MM.1S (cell line): ENCODE measurements around the gene ANKRD1.

Experiments
- DNase-seq: peaks from one replicate; pipeline ENCODE4 v3.0.0-alpha.2; 2015
- H2AFZ ChIP-seq: fragments of 300-600 bp; sonication (generic); 2 replicates; pipeline ENCODE4 v1.6.0; 2016; ENCODE audit warnings: antibody characterized with exemption, low read length
- H3F3A ChIP-seq: fragments of 300-600 bp; sonication (generic); 2 replicates; pipeline ENCODE4 v1.6.1; 2016; ENCODE audit warnings: mild to moderate bottlenecking, antibody characterized with exemption, low read length, moderate library complexity, mixed read lengths; ENCODE audit not compliant: insufficient read depth
- H3K27ac ChIP-seq: fragments of 300-600 bp; sonication (generic); 2 replicates; pipeline ENCODE4 v1.5.1; 2016; ENCODE audit warnings: mild to moderate bottlenecking, low read length
- H3K27me3 ChIP-seq: fragments of 300-600 bp; sonication (generic); replicated peaks from 2 replicates; pipeline ENCODE4 v1.6.0; 2016; ENCODE audit warnings: low read length; ENCODE audit not compliant: insufficient read depth
- H3K36me3 ChIP-seq: fragments of 300-600 bp; sonication (generic); replicated peaks from 2 replicates; pipeline ENCODE4 v1.6.1; 2016; ENCODE audit warnings: mild to moderate bottlenecking, low read length, mixed read lengths; ENCODE audit not compliant: insufficient read depth
- H3K4me1 ChIP-seq: fragments of 300-600 bp; sonication (generic); 2 replicates; pipeline ENCODE4 v1.6.1; 2016; ENCODE audit warnings: low read length, mixed read lengths
- H3K4me2 ChIP-seq: fragments of 300-600 bp; sonication (generic); 2 replicates; pipeline ENCODE4 v1.6.0; 2016; ENCODE audit warnings: low read depth, low read length
- H3K4me3 ChIP-seq: fragments of 300-600 bp; sonication (generic); 2 replicates; pipeline ENCODE4 v1.5.1; 2016; ENCODE audit warnings: low read length, mixed read lengths
- H3K79me2 ChIP-seq: fragments of 300-600 bp; sonication (generic); 2 replicates; pipeline ENCODE4 v1.6.1; 2016; ENCODE audit warnings: mixed run types, low read length, mixed read lengths
- H3K9ac ChIP-seq: fragments of 300-600 bp; sonication (generic); 2 replicates; pipeline ENCODE4 v1.6.1; 2016; ENCODE audit warnings: low read length, mixed read lengths
- H3K9me2 ChIP-seq: fragments of 300-600 bp; sonication (generic); replicated peaks from 2 replicates; pipeline ENCODE4 v1.6.1; 2016; ENCODE audit warnings: mild to moderate bottlenecking, low read length, mixed read lengths; ENCODE audit not compliant: insufficient read depth
- H3K9me3 ChIP-seq: fragments of 300-600 bp; sonication (generic); replicated peaks from 2 replicates; pipeline ENCODE4 v1.6.1; 2016; ENCODE audit warnings: mild to moderate bottlenecking, low read length, mixed read lengths; ENCODE audit not compliant: insufficient read depth
- H4K20me1 ChIP-seq: fragments of 300-600 bp; sonication (generic); 2 replicates; pipeline ENCODE4 v1.6.1; 2016; ENCODE audit warnings: mild to moderate bottlenecking, low read length, moderate library complexity, mixed read lengths; ENCODE audit not compliant: insufficient read depth
- EZH2 ChIP-seq: fragments of 300-600 bp; sonication (generic); optimal IDR thresholded peaks from 2 replicates; pipeline ENCODE3; 2017; ENCODE audit warnings: low read depth, mild to moderate bottlenecking, antibody characterized with exemption, low read length, mixed read lengths
- EZH2phosphoT487 ChIP-seq: fragments of 300-600 bp; sonication (generic); IDR thresholded peaks from 2 replicates; pipeline ENCODE4 v1.6.1; 2018; ENCODE audit warnings: antibody characterized with exemption, low read length
- TF ChIP-seq, protein P1 (sequence below): fragments of 300-600 bp; sonication (generic); IDR thresholded peaks from 2 replicates; pipeline ENCODE4 v1.5.1; 2016; ENCODE audit warnings: antibody characterized with exemption, low read length, mixed read lengths

Gene ANKRD1

DNA sequence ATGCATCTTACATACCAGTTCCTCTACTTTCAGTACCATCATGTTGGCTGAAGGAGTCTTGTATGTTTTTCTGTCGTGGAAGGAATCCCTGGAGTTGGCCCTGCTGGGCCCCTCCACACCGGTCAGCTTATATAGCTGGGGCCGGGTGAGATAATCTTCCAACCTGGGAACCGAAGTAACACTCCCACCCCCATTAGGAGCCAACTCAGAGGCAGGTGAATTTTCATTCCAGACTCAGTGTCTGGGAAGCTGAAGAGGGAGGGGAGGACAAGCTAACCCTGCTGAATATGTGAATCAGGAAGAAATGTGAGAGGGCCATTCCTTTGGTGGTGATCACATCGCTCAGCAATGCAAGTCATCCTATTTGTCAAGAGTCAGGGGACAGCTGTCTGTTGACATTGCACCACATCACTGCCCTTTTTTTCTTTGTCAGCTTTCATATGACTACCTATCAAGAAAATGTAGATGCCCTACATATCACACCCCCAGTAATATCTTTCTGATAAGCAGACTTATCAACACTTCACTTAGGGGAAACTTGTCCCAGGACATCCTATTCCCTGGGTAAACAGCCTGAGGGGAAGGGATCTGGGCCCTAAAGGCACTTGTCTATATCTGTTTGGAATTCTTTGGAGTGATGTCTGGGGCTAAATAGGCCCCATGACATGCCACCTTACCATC, at the start of gene ANKRD1:
ANKRD1 (minus strand) TSS at position 102 of the 681 bp plus-strand sequence; CDS start at position 42, 60 bp downstream.
- Histone ChIP-seq H3K9ac (no peak within 1 kb of the TSS), H3F3A (no peaks in the 10 kb centered on the region), H2AFZ (no peak within 1 kb of the TSS), H3K27me3 (no peaks in the 10 kb centered on the region), H4K20me1 (no peaks in the 10 kb centered on the region), H3K79me2 (no peaks in the 10 kb centered on the region), H3K36me3 (no peaks in the 10 kb centered on the region), H3K9me3 (no peaks in the 10 kb centered on the region), H3K27ac (no peak within 1 kb of the TSS), H3K4me1 (no peaks in the 10 kb centered on the region), H3K4me3 (no peak within 1 kb of the TSS), H3K4me2 (no peak within 1 kb of the TSS), H3K9me2 (no peaks in the 10 kb centered on the region)
- TF ChIP-seq, protein P1, sequence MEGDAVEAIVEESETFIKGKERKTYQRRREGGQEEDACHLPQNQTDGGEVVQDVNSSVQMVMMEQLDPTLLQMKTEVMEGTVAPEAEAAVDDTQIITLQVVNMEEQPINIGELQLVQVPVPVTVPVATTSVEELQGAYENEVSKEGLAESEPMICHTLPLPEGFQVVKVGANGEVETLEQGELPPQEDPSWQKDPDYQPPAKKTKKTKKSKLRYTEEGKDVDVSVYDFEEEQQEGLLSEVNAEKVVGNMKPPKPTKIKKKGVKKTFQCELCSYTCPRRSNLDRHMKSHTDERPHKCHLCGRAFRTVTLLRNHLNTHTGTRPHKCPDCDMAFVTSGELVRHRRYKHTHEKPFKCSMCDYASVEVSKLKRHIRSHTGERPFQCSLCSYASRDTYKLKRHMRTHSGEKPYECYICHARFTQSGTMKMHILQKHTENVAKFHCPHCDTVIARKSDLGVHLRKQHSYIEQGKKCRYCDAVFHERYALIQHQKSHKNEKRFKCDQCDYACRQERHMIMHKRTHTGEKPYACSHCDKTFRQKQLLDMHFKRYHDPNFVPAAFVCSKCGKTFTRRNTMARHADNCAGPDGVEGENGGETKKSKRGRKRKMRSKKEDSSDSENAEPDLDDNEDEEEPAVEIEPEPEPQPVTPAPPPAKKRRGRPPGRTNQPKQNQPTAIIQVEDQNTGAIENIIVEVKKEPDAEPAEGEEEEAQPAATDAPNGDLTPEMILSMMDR, result no peak
- no peak for TF ChIP-seq EZH2
- no peak for TF ChIP-seq EZH2phosphoT487
- DNase-seq, result no peak

DNA sequence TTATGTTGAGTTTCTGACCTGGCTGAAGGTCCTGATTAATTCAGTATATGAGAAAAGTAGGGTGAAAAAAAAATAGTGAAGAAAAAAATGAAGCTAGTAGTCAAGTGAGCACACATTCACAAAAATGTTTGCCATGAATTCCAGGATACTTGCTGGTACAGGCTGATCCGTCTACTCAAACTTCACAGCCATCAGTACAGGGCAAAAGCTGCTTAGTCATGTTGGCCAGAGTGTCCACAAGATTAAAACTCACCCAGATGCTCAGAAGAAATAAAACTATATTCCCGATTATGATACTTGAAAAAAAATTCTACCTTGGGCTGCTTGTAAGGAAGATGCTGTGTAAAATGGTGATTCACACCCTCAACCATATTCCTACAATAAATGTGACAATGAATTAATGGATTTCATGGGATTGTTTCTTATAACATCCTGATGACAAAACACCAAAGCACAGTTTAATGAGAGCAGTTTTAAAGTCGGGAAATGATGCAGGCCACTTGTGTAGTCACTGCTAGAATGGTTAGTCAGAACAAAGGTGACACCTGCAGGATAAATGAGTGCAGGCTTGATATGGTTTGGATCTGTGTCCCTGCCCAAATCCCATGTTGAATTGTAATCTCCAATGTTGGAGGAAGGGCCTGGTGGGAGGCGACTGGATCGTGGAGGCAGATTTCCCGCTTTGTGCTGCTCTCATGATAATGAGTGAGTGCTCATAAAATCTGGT, 49.2 kb upstream of the ANKRD1 start:
- H3K4me3 ChIP-seq, result no peak overlapping the region
- H3K79me2 ChIP-seq, result no peaks in the 10 kb centered on the region
- H3K9me3 ChIP-seq, result no peaks in the 10 kb centered on the region
- no peaks in the 10 kb centered on the region for H3K27me3 ChIP-seq
- DNase-seq, result no peak
- no peak overlapping the region for H2AFZ ChIP-seq
- H3K36me3 ChIP-seq, result no peaks in the 10 kb centered on the region
- H4K20me1 ChIP-seq, result no peaks in the 10 kb centered on the region
- no peak overlapping the region for H3K9ac ChIP-seq
- H3K4me2 ChIP-seq, result no peak overlapping the region
- TF ChIP-seq EZH2, result no peak
- no peak for TF ChIP-seq EZH2phosphoT487
- TF ChIP-seq, protein P1, result no peak
- H3K9me2 ChIP-seq, result no peaks in the 10 kb centered on the region
- no peak overlapping the region for H3K27ac ChIP-seq
- H3K4me1 ChIP-seq, result no peaks in the 10 kb centered on the region
- no peaks in the 10 kb centered on the region for H3F3A ChIP-seq

GRCh38 chr10:90969121-90969534, 48.2 kb upstream of the ANKRD1 start:
- Histone ChIP-seq H3K9me2 (no peaks in the 10 kb centered on the region), H3K4me2 (no peak overlapping the region), H3F3A (no peaks in the 10 kb centered on the region), H3K36me3 (no peaks in the 10 kb centered on the region), H3K4me1 (no peaks in the 10 kb centered on the region), H3K4me3 (no peak overlapping the region), H3K27me3 (no peaks in the 10 kb centered on the region), H3K9ac (no peak overlapping the region), H2AFZ (no peak overlapping the region), H3K9me3 (no peaks in the 10 kb centered on the region), H4K20me1 (no peaks in the 10 kb centered on the region), H3K79me2 (no peaks in the 10 kb centered on the region), H3K27ac (no peak overlapping the region)
- DNase-seq, result no peak
- TF ChIP-seq EZH2 (no peak), EZH2phosphoT487 (no peak)
- TF ChIP-seq, protein P1, result no peak
